Fibroblast of the aortic adventitia (primary cell): Measurements from ENCODE around the gene METTL23. TPM values are rescaled to one million over a fixed set of nuclear protein-coding genes. Genes with fewer than 3 reads are reported as not detected.
A peak's percentile ranks its signal among the peaks of the same experiment; 100 is the strongest.
"Not testable (repeated sequence)": the region's sequence is repeated elsewhere in the genome, so short reads cannot be mapped to it uniquely, and the experiment has no call there.

Experiments used
- DNase-seq: peaks from one replicate; pipeline ENCODE4 v3.0.0-alpha.2; 2010; ENCODE audit warnings: low read depth
- H3K4me3 ChIP-seq: 2 replicates; pipeline ENCODE4 v1.5.1; 2011; ENCODE audit warnings: low read depth, mild to moderate bottlenecking, control low read depth, low read length, moderate library complexity
- total RNA-seq: library from RNA; depleted of rRNA; stranded (reverse); fragments of >200 nt; gene quantifications from 2 replicates; pipeline ENCODE4 v1.2.3, GENCODE V29; 2012; ENCODE audit warnings: low replicate concordance
- TF ChIP-seq, protein P1 (sequence below): IDR thresholded peaks from 2 replicates; pipeline ENCODE4 v1.5.1; 2011; ENCODE audit warnings: mild to moderate bottlenecking, low read length, control low read depth, inconsistent platforms; ENCODE audit not compliant: insufficient read depth

The METTL23 gene
- total RNA-seq, 1 donor: 29.1 TPM

DNA sequence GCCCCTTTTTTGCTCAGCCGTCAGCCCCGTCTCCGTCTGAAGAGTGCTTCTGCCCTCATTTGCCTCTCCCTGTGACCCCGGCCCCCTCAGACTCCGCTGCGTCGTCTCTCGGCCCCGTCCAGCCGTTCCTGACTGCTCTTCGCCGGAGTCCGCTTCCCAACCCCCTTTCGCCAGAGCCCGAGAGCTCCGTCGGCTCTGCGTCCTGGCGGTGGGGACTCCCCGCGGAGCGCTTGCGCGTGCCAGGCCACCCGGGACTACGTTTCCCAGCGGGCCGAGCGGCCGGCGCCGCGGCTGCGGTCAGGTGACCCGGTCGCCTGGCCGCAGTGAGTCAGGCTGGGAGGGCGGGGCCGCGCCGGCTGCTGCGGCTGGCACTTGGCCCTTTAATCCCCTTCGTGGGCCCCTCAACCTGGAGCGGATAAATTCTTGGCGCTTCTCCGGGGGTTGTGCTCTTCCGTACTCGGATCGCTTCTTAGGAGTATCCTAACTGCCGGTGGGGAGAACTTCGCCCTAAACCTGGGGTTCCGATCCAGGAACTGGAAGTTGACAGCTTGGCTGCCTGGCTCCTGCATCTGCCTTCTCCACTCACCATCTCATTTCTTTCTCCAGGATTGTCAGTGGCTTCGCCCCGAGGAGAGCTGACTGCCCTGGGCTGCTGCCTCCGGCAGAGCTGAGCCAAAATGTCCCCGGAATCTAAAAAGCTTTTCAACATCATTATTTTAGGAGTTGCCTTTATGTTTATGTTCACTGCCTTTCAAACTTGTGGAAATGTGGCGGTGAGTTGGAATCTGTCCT is 11.2 kb downstream of the METTL23 start, which contains the start of gene MFSD11:
MFSD11 (plus strand) TSS at position 444 of the 792 bp plus-strand sequence; CDS start at position 678, 234 bp downstream.
- H3K4me3 ChIP-seq: peak within 1 kb of the TSS; percentile 95
- peak; percentile 93 for DNase-seq
- TF ChIP-seq, protein P1, sequence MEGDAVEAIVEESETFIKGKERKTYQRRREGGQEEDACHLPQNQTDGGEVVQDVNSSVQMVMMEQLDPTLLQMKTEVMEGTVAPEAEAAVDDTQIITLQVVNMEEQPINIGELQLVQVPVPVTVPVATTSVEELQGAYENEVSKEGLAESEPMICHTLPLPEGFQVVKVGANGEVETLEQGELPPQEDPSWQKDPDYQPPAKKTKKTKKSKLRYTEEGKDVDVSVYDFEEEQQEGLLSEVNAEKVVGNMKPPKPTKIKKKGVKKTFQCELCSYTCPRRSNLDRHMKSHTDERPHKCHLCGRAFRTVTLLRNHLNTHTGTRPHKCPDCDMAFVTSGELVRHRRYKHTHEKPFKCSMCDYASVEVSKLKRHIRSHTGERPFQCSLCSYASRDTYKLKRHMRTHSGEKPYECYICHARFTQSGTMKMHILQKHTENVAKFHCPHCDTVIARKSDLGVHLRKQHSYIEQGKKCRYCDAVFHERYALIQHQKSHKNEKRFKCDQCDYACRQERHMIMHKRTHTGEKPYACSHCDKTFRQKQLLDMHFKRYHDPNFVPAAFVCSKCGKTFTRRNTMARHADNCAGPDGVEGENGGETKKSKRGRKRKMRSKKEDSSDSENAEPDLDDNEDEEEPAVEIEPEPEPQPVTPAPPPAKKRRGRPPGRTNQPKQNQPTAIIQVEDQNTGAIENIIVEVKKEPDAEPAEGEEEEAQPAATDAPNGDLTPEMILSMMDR: no peak

DNA sequence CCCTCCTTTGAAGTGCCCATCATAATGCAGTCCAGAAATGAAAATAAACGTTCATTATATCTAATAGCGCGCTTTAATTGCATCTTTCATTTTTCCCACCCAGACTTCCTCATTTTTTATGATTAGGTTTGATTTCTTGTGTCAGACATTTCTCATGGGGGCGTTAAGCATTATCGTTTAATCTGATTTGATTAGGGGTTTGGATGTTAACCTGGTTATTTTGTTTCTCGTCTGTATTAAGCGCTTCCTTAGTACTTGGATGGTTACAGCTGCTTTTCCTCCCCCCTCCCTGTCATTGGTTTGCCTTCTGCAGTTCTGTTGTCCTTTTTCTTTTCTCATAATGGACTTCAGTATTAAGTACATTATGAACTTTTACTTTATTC is 11.8 kb downstream of the METTL23 start:
- peak; percentile 29 for DNase-seq
- TF ChIP-seq, protein P1: no peak
- H3K4me3 ChIP-seq: peak overlapping the region; percentile 91

DNA sequence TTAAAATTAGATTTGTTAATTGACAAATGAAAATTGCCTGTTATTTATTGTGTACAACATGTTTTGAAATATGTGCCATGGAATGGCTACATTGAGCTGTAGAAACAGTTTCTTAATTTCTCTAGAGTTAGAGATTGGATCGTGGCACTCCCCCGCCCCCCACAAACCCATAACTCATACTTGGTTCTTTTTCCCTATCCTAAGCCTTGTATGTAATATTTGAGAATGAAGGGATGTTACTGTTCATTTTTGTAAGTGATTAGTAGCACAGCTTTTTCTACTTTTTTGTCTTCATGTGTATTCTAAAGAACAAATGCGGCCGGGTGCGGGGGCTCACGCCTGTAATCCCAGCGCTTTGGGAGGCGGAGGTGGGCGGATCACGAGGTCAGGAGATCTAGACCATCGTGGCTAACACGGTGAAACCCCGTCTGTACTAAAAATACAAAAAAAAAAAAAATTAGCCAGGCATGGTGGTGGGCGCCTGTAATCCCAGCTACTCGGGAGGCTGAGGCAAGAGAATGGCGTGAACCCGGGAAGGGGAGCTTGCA is 13.0 kb downstream of the METTL23 start:
- H3K4me3 ChIP-seq: peak overlapping the region; percentile 15
- DNase-seq: not testable (repeated sequence)

DNA sequence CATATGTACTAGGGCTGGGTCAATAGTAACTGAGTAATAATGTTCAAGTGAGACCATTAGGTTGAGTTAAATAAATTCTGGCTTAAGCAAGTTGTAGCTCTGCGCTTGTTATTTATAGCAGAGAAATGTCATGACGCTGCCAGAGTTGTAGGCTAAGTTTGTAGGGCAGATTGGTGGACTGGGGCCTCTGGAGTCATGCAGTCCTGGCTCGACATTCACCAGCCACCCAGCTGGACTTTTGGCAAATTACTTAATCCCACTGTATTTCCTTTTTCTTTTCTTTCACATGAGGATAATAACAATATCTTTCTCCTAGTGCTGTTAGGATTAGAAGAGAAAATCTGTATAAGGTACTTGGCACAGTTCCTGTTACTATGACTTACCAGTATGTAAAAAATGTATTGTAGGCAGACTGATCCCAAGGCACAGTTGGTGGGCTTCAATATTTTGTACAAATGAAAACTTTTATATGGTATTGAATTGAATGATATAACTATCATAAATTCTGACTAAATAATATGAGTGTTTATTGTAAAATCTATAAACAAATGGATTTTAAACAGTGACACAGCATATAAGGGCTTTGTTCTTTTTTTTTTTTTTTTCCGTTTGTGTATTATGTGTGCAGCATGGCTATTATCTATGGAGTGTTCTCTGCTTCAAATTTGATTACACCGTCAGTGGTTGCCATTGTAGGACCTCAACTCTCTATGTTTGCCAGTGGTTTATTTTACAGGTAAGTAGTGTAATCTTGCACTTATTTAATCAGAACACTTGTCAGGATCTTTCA is 13.9 kb downstream of the METTL23 start:
- DNase-seq: peak; percentile 76
- TF ChIP-seq, protein P1: no peak
- peak overlapping the region; percentile 34 for H3K4me3 ChIP-seq

DNA sequence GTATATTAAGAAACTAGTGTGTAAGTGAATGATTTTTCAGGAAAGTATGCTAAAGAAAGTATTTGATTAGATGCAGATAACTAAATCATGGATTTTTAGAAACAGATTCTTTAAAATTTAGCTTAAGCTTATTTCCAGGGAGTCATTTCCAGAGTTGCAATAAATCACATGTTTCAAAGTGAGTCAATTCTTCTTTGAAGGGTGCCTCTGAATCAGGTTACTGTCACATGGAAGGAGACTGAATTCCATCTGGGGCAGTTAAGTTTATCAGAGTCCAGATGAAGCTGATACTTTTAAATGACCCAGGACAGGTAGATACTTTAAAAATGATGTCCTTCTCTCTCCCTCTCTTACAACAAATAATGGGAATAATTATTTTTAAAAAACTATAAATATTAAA is 16.3 kb downstream of the METTL23 start:
- TF ChIP-seq, protein P1: no peak
- no peak for DNase-seq
- H3K4me3 ChIP-seq: no peak overlapping the region

DNA sequence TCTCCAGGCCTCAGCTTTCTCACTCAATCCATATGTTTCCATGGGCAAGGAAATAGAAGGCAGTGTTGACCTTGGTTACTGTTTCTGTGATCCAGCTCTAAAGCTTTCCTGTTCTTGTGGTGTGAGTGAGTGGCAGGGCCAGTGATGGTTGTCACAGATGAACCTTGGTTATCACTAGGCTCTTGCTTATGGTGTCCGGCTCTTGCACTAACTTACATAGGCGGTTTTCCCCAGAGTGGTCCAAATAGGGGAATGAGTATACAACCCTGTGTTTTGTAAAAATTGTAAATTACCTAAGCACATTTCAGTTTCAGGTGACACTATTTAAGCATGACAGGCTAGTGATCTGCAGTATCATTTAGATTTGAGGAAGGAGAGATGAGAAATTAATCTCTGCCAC is 18.1 kb downstream of the METTL23 start:
- DNase-seq: no peak
- TF ChIP-seq, protein P1: no peak
- H3K4me3 ChIP-seq: no peak overlapping the region

DNA sequence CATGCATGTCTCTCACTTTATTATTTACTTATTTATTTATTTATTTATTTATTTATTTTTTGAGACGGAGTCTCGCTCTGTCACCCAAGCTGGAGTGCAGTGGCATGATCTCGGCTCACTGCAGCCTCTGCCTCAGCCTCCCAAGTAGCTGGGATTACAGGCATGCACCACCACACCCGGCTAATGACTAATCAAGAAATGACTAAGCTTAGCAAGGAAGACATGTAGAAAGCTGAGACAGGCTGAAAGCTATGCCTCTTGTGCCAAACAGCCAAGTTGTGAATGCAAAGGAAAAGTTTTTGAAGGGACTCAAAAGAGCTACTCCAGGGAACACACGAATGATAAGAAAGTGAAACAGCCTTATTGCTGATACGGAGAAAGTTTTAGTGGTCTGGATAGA is 19.1 kb downstream of the METTL23 start:
- H3K4me3 ChIP-seq: not testable (repeated sequence)
- DNase-seq: peak; percentile 39
